Osteoblast (primary cell): Measurements from ENCODE around the gene SRPK2. TPM values are rescaled to one million over a fixed set of nuclear protein-coding genes. Genes with fewer than 3 reads are reported as not detected.
A peak's percentile ranks its signal among the peaks of the same experiment; 100 is the strongest.

Source experiments
- DNase-seq: peaks from one replicate; pipeline ENCODE4 v3.0.0; 2011; ENCODE audit warnings: low spot score, mixed read lengths; ENCODE audit not compliant: insufficient read length; ENCODE audit errors: missing footprints
- H2AFZ ChIP-seq: 2 replicates; pipeline ENCODE4 v1.6.0; 2011; ENCODE audit warnings: mild to moderate bottlenecking, low read length
- H3K27ac ChIP-seq: 2 replicates; pipeline ENCODE4 v1.5.1; 2011; ENCODE audit warnings: mild to moderate bottlenecking, low read depth, low read length, moderate library complexity
- H3K27me3 ChIP-seq: 2 replicates; pipeline ENCODE4 v1.6.0; 2012; ENCODE audit warnings: mild to moderate bottlenecking, control low read depth, inconsistent platforms, low read length, moderate library complexity; ENCODE audit not compliant: insufficient read depth
- H3K36me3 ChIP-seq: 2 replicates; pipeline ENCODE4 v1.5.1; 2011; ENCODE audit warnings: mild to moderate bottlenecking, low read length, control low read depth, moderate library complexity; ENCODE audit not compliant: insufficient read depth
- H3K4me1 ChIP-seq: 2 replicates; pipeline ENCODE4 v1.5.1; 2011; ENCODE audit warnings: mild to moderate bottlenecking, low read length, control low read depth, moderate library complexity; ENCODE audit not compliant: insufficient read depth
- H3K4me2 ChIP-seq: 2 replicates; pipeline ENCODE4 v1.6.0; 2011; ENCODE audit warnings: mild to moderate bottlenecking, low read length; ENCODE audit not compliant: insufficient read depth
- H3K4me3 ChIP-seq: fragments of 200-600 bp; sonication (generic); 3 replicates; pipeline ENCODE4 v1.5.1; 2012; ENCODE audit warnings: mild to moderate bottlenecking, low read length, inconsistent platforms; ENCODE audit not compliant: insufficient read depth
- H3K79me2 ChIP-seq: 2 replicates; pipeline ENCODE4 v1.6.0; 2012; ENCODE audit warnings: mild to moderate bottlenecking, low read length, control low read depth, inconsistent platforms; ENCODE audit not compliant: insufficient read depth
- H3K9me3 ChIP-seq: 2 replicates; pipeline ENCODE4 v1.5.1; 2011; ENCODE audit warnings: low read depth, low read length, control low read depth
- H4K20me1 ChIP-seq: 2 replicates; pipeline ENCODE4 v1.6.0; 2012; ENCODE audit warnings: mild to moderate bottlenecking, low read length, control low read depth; ENCODE audit not compliant: insufficient read depth
- total RNA-seq: library from RNA; depleted of rRNA; stranded (reverse); fragments of >200 nt; gene quantifications from 2 replicates; pipeline ENCODE4 v1.2.3, GENCODE V29; 2012
- TF ChIP-seq, protein P1 (sequence below): IDR thresholded peaks from 2 replicates; pipeline ENCODE4 v1.5.1; 2011; ENCODE audit warnings: mild to moderate bottlenecking, low read depth, low read length, moderate library complexity; ENCODE audit errors: extremely low read depth

Gene SRPK2
- total RNA-seq, 1 donor, result 82.2 TPM

- peak; percentile 95 for DNase-seq
- no peaks in the 10 kb centered on the region for H3K27me3 ChIP-seq
- H3K36me3 ChIP-seq, result no peaks in the 10 kb centered on the region
- H3K4me2 ChIP-seq, result peak overlapping the region; percentile 94
- peaks cover 45% of the 10 kb centered on the region for H3K79me2 ChIP-seq
- TF ChIP-seq, protein P1, sequence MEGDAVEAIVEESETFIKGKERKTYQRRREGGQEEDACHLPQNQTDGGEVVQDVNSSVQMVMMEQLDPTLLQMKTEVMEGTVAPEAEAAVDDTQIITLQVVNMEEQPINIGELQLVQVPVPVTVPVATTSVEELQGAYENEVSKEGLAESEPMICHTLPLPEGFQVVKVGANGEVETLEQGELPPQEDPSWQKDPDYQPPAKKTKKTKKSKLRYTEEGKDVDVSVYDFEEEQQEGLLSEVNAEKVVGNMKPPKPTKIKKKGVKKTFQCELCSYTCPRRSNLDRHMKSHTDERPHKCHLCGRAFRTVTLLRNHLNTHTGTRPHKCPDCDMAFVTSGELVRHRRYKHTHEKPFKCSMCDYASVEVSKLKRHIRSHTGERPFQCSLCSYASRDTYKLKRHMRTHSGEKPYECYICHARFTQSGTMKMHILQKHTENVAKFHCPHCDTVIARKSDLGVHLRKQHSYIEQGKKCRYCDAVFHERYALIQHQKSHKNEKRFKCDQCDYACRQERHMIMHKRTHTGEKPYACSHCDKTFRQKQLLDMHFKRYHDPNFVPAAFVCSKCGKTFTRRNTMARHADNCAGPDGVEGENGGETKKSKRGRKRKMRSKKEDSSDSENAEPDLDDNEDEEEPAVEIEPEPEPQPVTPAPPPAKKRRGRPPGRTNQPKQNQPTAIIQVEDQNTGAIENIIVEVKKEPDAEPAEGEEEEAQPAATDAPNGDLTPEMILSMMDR, result no peak
- peaks cover 8% of the 10 kb centered on the region for H3K4me1 ChIP-seq
- peak overlapping the region; percentile 89 for H3K4me3 ChIP-seq
- H3K9me3 ChIP-seq, result no peaks in the 10 kb centered on the region
- peak overlapping the region; percentile 76 for H2AFZ ChIP-seq
- peak overlapping the region; percentile 53 for H3K27ac ChIP-seq
- peaks cover 30% of the 10 kb centered on the region for H4K20me1 ChIP-seq
Measured at GRCh38 chr7:105387508-105388355, 989 bp downstream of the SRPK2 start.

DNA sequence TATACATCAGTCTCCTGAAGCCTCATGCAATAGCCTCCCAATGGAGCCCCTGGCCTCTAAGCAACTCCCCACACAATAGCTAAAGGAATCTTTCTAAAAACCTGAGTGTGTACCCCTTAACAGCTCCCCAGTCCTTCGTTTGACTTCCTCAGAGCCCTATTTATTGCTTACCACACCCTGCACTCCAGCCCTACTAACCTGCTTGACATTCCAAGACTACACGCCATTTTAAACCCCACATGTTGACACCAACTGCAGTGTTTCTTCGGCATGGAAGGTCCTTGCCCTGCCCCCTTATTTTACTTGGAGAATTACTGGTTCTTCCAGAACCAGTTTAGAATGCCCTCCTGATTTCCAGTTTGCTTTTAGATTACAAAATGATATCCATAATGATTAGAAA is 10.8 kb downstream of the SRPK2 start:
- no peaks in the 10 kb centered on the region for H3K27me3 ChIP-seq
- H2AFZ ChIP-seq, result no peak overlapping the region
- no peak overlapping the region for H3K4me3 ChIP-seq
- TF ChIP-seq, protein P1, result no peak
- no peak overlapping the region for H3K27ac ChIP-seq
- no peak overlapping the region for H3K4me2 ChIP-seq
- no peak for DNase-seq
- peaks cover 94% of the 10 kb centered on the region for H3K79me2 ChIP-seq
- H4K20me1 ChIP-seq, result peaks cover 50% of the 10 kb centered on the region
- no peaks in the 10 kb centered on the region for H3K36me3 ChIP-seq
- no peaks in the 10 kb centered on the region for H3K4me1 ChIP-seq
- no peaks in the 10 kb centered on the region for H3K9me3 ChIP-seq

DNA sequence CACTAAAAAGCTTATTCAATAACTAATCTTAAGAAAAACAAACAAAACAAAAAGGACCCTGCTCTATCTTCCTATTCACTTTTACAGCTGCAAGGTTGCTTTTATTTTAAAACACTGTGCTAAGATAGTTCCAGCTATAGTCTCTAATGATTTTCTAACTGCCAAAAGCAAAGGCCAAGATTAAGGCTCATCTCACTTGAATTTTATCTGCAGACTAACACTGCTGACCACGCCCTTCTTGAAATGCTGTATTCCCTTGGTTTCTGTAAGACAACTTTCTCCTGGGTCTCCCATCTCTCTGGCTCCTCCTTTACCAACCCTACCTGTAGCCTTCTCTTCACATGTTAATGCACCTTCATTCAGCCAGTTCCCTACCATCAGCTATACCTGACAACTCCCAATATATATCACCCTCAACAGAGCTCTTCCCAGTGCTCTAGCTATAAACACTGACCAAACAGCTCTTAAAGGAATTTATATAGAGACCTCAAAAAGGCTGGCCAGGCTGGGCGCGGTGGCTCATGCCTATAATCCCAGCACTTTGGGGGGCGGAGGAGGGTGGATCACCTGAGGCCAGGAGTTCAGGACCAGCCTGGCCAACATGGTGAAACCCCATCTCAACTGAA is 11.7 kb downstream of the SRPK2 start:
- Histone ChIP-seq H3K4me1 (no peaks in the 10 kb centered on the region), H4K20me1 (peaks cover 44% of the 10 kb centered on the region), H3K36me3 (no peaks in the 10 kb centered on the region), H2AFZ (no peak overlapping the region), H3K4me2 (no peak overlapping the region), H3K9me3 (no peaks in the 10 kb centered on the region), H3K4me3 (no peak overlapping the region), H3K27me3 (no peaks in the 10 kb centered on the region), H3K79me2 (peaks cover 94% of the 10 kb centered on the region), H3K27ac (no peak overlapping the region)
- no peak for DNase-seq
- TF ChIP-seq, protein P1, result no peak

- Histone ChIP-seq H4K20me1 (peaks cover 46% of the 10 kb centered on the region), H3K27me3 (no peaks in the 10 kb centered on the region), H3K79me2 (peaks cover 93% of the 10 kb centered on the region), H3K4me1 (peaks cover 6% of the 10 kb centered on the region), H3K4me2 (no peak overlapping the region), H3K27ac (no peak overlapping the region), H2AFZ (no peak overlapping the region), H3K4me3 (no peak overlapping the region), H3K36me3 (no peaks in the 10 kb centered on the region), H3K9me3 (no peaks in the 10 kb centered on the region)
- TF ChIP-seq, protein P1, result no peak
- peak; percentile 8 for DNase-seq
Measured at GRCh38 chr7:105369944-105370343, 18.8 kb downstream of the SRPK2 start.
